Duodenal mucosa (tissue), 2 donors: ENCODE results near the gene CDH18.

Source experiments
- H3K27ac ChIP-seq: one replicate; pipeline ENCODE4 v1.7.0; 2013; ENCODE audit warnings: low read depth, low read length
- H3K27me3 ChIP-seq, 2 donors: one replicate each; pipeline ENCODE4 v1.7.0; 2013; ENCODE audit warnings: low read length in 2 of 2, control low read depth in 1 of 2; ENCODE audit not compliant: insufficient read depth in 2 of 2, control insufficient read depth in 1 of 2
- H3K36me3 ChIP-seq, 2 donors: one replicate each; pipeline ENCODE4 v1.7.0; 2013; ENCODE audit warnings: low read length in 2 of 2, control low read depth in 1 of 2; ENCODE audit not compliant: insufficient read depth in 2 of 2, control insufficient read depth in 1 of 2
- H3K4me1 ChIP-seq, 2 donors: one replicate each; pipeline ENCODE4 v1.7.0; 2013; ENCODE audit warnings: low read length in 2 of 2, control low read depth in 1 of 2; ENCODE audit not compliant: insufficient read depth in 2 of 2, control insufficient read depth in 1 of 2
- H3K4me3 ChIP-seq, 2 donors: one replicate each; pipeline ENCODE4 v1.7.0; 2013; ENCODE audit warnings: low read length in 2 of 2, low read depth in 1 of 2
- H3K9ac ChIP-seq, 2 donors: one replicate each; pipeline ENCODE4 v1.7.0; 2013; ENCODE audit warnings: low read length in 2 of 2, low read depth in 1 of 2
- H3K9me3 ChIP-seq, 2 donors: one replicate each; pipeline ENCODE4 v1.7.0; 2013; ENCODE audit warnings: low read length in 2 of 2, control low read depth in 1 of 2; ENCODE audit not compliant: control insufficient read depth in 1 of 2

Gene CDH18

GRCh38 chr5:19626211-19626610 lies 361.8 kb downstream of the CDH18 start:
- H3K36me3 ChIP-seq, result no peaks in the 10 kb centered on the region
- no peak overlapping the region for H3K9ac ChIP-seq
- no peaks in the 10 kb centered on the region for H3K4me1 ChIP-seq
- H3K27ac ChIP-seq, result no peak overlapping the region
- no peak overlapping the region for H3K4me3 ChIP-seq
- no peaks in the 10 kb centered on the region for H3K27me3 ChIP-seq
- H3K9me3 ChIP-seq, result peaks cover 7 to 11% of the 10 kb centered on the region in 2 donors

- H3K36me3 ChIP-seq, result no peaks in the 10 kb centered on the region
- no peaks in the 10 kb centered on the region for H3K27me3 ChIP-seq
- no peaks in the 10 kb centered on the region for H3K4me1 ChIP-seq
- no peak overlapping the region for H3K9ac ChIP-seq
- no peak overlapping the region for H3K4me3 ChIP-seq
- H3K9me3 ChIP-seq, result peaks cover 7 to 12% of the 10 kb centered on the region in 2 donors
- H3K27ac ChIP-seq, result no peak overlapping the region
Observed at GRCh38 chr5:19625562-19625961, 362.4 kb downstream of the CDH18 start.

GRCh38 chr5:19619571-19619970 lies 368.4 kb downstream of the CDH18 start:
- Histone ChIP-seq H3K36me3 (no peaks in the 10 kb centered on the region), H3K9ac (no peak overlapping the region), H3K9me3 (peaks cover 5% of the 10 kb centered on the region in 2 donors), H3K27me3 (no peaks in the 10 kb centered on the region), H3K4me1 (no peaks in the 10 kb centered on the region), H3K4me3 (no peak overlapping the region), H3K27ac (no peak overlapping the region)

- no peaks in the 10 kb centered on the region for H3K36me3 ChIP-seq
- H3K4me1 ChIP-seq, result no peaks in the 10 kb centered on the region
- peaks cover 0 to 3% of the 10 kb centered on the region in 2 donors for H3K9me3 ChIP-seq
- H3K4me3 ChIP-seq, result no peak overlapping the region
- no peaks in the 10 kb centered on the region for H3K27me3 ChIP-seq
- no peak overlapping the region for H3K27ac ChIP-seq
- H3K9ac ChIP-seq, result no peak overlapping the region
Observed at GRCh38 chr5:19616701-19617215, 371.2 kb downstream of the CDH18 start.

GRCh38 chr5:19615661-19616060 lies 372.3 kb downstream of the CDH18 start:
- Histone ChIP-seq H3K27ac (no peak overlapping the region), H3K36me3 (no peaks in the 10 kb centered on the region), H3K9ac (no peak overlapping the region), H3K4me1 (no peaks in the 10 kb centered on the region), H3K9me3 (no peaks in the 10 kb centered on the region), H3K4me3 (no peak overlapping the region), H3K27me3 (no peaks in the 10 kb centered on the region)

- Histone ChIP-seq H3K9ac (no peak overlapping the region), H3K27ac (no peak overlapping the region), H3K4me1 (no peaks in the 10 kb centered on the region), H3K27me3 (no peaks in the 10 kb centered on the region), H3K9me3 (no peaks in the 10 kb centered on the region), H3K4me3 (no peak overlapping the region), H3K36me3 (no peaks in the 10 kb centered on the region)
Observed at GRCh38 chr5:19615071-19615470, 372.9 kb downstream of the CDH18 start.

- Histone ChIP-seq H3K4me3 (no peak overlapping the region), H3K4me1 (no peaks in the 10 kb centered on the region), H3K9ac (no peak overlapping the region), H3K27ac (no peak overlapping the region), H3K27me3 (no peaks in the 10 kb centered on the region), H3K9me3 (peaks cover 0 to 2% of the 10 kb centered on the region in 2 donors), H3K36me3 (no peaks in the 10 kb centered on the region)
Observed at GRCh38 chr5:19608444-19609002, 379.5 kb downstream of the CDH18 start.

GRCh38 chr5:19605846-19606407 lies 382.1 kb downstream of the CDH18 start:
- no peaks in the 10 kb centered on the region for H3K27me3 ChIP-seq
- H3K36me3 ChIP-seq, result no peaks in the 10 kb centered on the region
- no peak overlapping the region for H3K27ac ChIP-seq
- peaks cover 1 to 2% of the 10 kb centered on the region in 2 donors for H3K9me3 ChIP-seq
- H3K4me1 ChIP-seq, result no peaks in the 10 kb centered on the region
- H3K9ac ChIP-seq, result no peak overlapping the region
- H3K4me3 ChIP-seq, result no peak overlapping the region

- Histone ChIP-seq H3K4me1 (no peaks in the 10 kb centered on the region), H3K27ac (no peak overlapping the region), H3K9ac (no peak overlapping the region)
Observed at GRCh38 chr5:19584131-19584530, 403.9 kb downstream of the CDH18 start.

GRCh38 chr5:19577882-19578281 lies 410.1 kb downstream of the CDH18 start:
- no peak overlapping the region for H3K4me3 ChIP-seq
- no peaks in the 10 kb centered on the region for H3K27me3 ChIP-seq
- H3K4me1 ChIP-seq, result no peaks in the 10 kb centered on the region
- H3K27ac ChIP-seq, result no peak overlapping the region
- peaks cover 0 to 3% of the 10 kb centered on the region in 2 donors for H3K9me3 ChIP-seq
- H3K36me3 ChIP-seq, result no peaks in the 10 kb centered on the region
- no peak overlapping the region for H3K9ac ChIP-seq

More at GRCh38 chr5:19584131-19584530, 403.9 kb downstream of the CDH18 start:
- Histone ChIP-seq H3K36me3 (no peaks in the 10 kb centered on the region), H3K27me3 (no peaks in the 10 kb centered on the region), H3K4me3 (no peak overlapping the region), H3K9me3 (peaks cover 0 to 8% of the 10 kb centered on the region in 2 donors)
